GM18907 (cell line): ENCODE results near the gene NAA38.

Experiments
- ATAC-seq: cut with Tn5 transposase; IDR thresholded peaks from one replicate; pipeline ENCODE4 v1.9.1; 2021; ENCODE audit warnings: mild to moderate bottlenecking, moderate library complexity; ENCODE audit not compliant: unreplicated experiment

NAA38 gene

DNA sequence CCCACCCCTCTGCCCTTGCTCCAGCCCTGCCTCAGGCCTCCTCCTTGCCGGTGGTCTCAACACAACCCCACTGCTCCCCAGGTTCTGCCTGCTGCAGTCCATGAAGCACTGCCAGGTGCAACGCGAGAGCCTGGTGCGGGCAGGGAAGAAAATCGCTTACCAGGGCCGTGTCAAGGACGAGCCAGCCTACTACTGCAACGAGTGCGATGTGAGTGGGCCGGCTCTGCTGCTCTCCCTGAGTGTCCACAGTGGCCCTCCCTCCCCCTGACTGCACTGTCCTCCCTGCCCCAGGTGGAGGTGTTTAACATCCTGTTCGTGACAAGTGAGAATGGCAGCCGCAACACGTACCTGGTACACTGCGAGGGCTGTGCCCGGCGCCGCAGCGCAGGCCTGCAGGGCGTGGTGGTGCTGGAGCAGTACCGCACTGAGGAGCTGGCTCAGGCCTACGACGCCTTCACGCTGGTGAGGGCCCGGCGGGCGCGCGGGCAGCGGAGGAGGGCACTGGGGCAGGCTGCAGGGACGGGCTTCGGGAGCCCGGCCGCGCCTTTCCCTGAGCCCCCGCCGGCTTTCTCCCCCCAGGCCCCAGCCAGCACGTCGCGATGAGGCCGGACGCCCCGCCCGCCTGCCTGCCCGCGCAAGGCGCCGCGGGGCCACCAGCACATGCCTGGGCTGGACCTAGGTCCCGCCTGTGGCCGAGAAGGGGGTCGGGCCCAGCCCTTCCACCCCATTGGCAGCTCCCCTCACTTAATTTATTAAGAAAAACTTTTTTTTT lies 4.3 kb downstream of the NAA38 start:
- ATAC-seq = no peak

DNA sequence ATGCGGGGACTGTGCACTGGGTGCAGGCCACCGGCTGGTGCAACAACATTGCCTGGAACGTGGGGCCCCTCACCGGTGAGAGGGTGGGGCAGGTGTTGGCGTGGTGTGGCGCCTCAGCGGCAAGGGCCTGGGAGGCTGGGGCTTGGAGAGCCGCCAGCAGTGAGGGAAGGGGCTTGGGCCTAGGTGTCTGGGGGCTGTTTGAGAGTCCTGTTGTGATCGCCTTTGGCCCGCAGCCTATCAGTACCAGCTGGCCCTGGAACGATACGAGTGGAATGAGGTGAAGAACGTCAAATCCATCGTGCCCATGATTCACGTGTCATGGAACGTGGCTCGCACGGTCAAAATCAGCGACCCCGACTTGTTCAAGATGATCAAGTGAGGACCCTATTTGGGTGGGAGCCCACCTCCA lies 5.1 kb downstream of the NAA38 start:
- ATAC-seq = no peak

DNA sequence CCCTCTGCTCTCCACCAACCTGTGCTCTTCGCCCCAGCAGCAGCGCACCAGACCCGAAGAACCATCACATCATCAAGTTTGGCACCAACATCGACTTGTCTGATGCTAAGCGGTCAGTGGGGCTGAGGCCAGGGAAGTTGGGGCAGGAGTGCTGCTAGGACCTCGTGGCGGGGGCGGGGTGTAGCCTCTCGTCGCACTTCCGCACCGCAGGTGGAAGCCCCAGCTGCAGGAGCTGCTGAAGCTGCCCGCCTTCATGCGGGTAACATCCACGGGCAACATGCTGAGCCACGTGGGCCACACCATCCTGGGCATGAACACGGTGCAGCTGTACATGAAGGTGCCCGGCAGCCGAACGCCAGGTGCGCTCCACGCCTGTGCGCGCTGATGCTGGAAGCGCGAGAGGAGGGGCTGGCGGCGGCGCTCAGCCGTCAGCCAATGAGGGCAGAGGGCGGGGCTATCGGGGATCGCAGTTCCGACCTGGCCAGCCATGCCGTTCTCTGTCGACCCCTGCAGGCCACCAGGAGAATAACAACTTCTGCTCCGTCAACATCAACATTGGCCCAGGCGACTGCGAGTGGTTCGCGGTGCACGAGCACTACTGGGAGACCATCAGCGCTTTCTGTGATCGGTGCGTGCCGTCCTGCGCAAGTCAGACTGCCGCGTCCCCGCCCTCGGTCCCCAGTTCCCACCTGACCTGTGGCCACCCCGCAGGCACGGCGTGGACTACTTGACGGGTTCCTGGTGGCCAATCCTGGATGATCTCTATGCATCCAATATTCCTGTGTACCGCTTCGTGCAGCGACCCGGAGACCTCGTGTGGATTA lies 5.7 kb downstream of the NAA38 start:
- peak; percentile 60 for ATAC-seq

DNA sequence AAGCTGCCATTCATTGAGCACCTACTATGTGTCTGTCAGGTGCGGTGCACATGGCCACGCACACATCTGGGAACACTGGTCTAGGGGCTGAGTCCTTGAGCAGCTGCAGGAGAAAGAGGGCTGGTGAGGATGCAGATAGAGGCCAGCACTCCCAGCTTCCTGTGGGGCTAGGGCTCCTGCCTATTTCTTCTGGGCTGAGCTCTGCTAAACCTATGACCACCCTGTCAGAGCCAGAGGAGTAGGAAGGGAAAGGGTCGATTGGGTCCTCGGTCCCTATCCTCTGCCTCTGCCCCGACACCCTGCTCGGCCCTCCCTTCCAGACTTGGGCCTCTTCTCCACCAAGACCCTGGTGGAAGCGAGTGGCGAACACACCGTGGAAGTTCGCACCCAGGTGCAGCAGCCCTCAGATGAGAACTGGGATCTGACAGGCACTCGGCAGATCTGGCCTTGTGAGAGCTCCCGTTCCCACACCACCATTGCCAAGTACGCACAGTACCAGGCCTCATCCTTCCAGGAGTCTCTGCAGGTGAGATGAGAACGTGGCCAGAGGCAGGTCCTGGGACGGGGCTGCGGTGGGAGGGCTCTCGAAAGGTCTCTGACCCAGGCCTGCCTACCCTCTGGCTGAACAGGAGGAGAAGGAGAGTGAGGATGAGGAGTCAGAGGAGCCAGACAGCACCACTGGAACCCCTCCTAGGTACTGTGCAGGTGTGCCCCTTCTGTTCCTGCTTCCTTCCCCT lies 6.5 kb downstream of the NAA38 start:
- ATAC-seq = peak; percentile 10

DNA sequence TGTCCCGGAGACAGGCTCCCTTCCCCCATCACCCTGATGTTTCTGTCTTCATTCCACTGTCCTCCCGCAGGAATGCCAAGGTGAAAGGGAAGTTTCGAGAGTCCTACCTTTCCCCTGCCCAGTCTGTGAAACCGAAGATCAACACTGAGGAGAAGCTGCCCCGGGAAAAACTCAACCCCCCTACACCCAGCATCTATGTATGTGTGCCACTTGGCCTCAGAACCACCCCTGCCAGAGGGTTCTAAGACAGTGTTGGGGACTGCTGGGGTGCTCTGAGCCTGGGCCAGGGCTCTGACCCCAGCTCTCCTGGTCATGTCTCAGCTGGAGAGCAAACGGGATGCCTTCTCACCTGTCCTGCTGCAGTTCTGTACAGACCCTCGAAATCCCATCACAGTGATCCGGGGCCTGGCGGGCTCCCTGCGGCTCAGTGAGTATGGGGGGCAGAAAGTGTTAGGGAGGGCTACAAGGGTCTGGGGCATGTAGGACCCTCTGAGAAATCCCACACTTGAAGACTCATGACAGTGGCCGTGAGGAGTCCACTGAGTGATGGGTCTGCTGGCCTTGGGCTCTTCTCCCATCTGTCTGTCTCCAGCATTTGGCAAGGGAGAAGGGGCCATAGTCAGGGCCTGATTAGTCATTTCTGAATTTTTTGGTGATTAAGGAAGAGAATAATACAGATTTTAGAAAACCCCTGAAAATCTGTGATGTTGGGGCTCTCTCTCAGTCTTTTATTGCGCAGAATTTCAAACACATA lies 7.4 kb downstream of the NAA38 start:
- no peak for ATAC-seq

GRCh38 chr17:7849130-7849750 lies 8.1 kb downstream of the NAA38 start:
- ATAC-seq = no peak

GRCh38 chr17:7848739-7849129 lies 8.6 kb downstream of the NAA38 start:
- ATAC-seq = no peak

DNA sequence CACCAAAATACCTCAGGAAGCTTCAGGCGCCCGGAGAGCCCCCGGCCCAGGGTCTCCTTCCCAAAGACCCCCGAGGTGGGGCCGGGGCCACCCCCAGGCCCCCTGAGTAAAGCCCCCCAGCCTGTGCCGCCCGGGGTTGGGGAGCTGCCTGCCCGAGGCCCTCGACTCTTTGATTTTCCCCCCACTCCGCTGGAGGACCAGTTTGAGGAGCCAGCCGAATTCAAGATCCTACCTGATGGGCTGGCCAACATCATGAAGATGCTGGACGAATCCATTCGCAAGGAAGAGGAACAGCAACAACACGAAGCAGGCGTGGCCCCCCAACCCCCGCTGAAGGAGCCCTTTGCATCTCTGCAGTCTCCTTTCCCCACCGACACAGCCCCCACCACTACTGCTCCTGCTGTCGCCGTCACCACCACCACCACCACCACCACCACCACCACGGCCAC lies 9.2 kb downstream of the NAA38 start:
- ATAC-seq = no peak

GRCh38 chr17:7846765-7847661 lies 10.3 kb downstream of the NAA38 start:
- no peak for ATAC-seq

- ATAC-seq = no peak
Observed at GRCh38 chr17:7846063-7846735, 11.2 kb downstream of the NAA38 start.

DNA sequence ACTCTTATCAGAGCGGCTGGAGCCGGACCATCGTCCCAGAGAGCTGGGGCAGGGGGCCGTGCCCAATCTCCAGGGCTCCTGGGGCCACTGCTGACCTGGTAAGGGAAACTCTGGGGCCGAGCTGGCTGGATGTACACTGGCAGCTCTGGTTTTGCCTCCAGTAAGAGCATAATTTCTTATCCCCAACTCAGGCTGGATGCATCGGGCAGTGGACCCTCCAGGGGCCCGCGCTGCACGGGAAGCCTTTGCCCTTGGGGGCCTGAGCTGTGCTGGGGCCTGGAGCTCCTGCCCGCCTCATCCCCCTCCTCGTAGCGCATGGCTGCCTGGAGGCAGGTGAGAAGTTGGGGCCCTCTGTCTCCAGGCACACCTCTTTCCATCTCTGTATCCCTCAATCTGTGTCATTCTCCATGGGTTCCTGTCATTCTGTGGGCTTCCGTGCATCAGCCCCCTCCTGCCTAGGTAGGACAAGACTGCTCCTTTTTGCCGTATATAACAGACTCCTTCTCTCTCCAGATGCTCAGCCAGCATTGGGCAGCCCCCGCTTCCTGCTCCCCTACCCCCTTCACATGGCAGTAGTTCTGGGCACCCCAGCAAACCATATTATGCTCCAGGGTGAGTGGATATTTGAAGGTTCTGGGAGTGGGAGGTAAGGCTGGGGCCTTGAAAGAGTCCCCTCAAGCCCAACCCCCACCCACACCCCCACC lies 11.8 kb downstream of the NAA38 start:
- ATAC-seq = no peak

- peak; percentile 46 for ATAC-seq
Observed at GRCh38 chr17:7844292-7845154, 12.8 kb downstream of the NAA38 start.

DNA sequence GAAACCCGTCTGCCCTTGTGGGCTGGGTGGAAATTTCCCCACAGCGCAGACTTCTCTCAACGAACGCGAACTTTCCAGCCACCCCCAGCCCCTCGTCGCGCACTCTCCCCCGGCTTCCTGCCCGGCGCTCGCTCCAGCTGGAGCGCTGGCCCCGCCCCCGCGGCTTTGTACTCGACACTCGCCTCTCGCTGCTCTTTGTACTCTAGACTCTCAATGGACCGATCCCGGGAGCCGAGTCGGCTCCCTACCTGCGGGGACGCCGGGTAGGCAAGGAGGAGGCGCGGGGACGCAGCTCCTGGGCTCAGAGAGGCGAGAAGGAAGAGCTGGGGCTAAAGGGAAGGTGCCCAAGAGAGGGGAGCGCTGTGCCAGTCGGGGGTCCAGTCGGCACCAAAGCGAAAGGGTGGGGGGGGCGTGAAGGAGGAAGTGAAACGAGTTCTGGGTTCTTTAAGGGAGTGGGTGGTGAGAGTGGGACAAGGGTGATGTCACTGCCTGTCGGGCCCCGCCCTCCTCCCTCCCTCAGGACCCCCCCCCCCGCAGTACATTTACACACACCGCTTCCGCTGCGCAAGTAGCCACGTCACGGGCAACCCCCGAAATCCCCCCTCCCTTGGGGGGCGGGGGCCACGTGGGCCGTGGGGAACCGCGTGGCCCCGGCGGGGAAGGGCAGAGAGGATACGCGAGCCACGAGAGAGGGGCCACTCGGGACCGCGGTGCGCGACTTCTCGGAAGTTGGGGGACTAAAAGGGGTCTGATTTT lies 13.6 kb downstream of the NAA38 start:
- peak; percentile 28 for ATAC-seq

DNA sequence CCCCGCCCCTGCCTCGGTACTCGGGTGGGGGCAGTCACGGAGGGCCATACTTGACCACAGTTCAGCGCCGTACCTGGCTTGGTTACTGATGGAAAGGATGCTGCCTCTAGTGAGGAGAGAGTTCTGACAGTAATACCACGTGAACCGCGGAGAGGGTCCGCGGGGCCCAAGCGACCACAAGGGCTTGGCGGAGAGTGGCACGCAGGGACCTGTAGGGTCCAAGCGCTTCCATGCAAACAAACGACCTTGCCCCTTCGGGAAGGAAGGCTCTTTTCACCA lies 14.2 kb downstream of the NAA38 start:
- ATAC-seq = peak; percentile 5

- ATAC-seq = peak; percentile 35
Observed at GRCh38 chr17:7842380-7843256, 14.7 kb downstream of the NAA38 start.

GRCh38 chr17:7841915-7842379 lies 15.4 kb downstream of the NAA38 start:
- ATAC-seq = peak; percentile 33
